Neutrophil (primary cell): ENCODE measurements around the gene MTPN.
A peak's percentile ranks its signal among the peaks of the same experiment; 100 is the strongest.

Experiments used
- H3K27ac ChIP-seq: fragments of 200-600 bp; sonication (generic); 2 replicates; pipeline ENCODE4 v1.5.1; 2016; ENCODE audit warnings: mild to moderate bottlenecking, moderate library complexity
- H3K27me3 ChIP-seq: fragments of 200-600 bp; sonication (generic); 2 replicates; pipeline ENCODE4 v1.6.0; 2016; ENCODE audit warnings: mild to moderate bottlenecking
- H3K36me3 ChIP-seq: fragments of 200-600 bp; sonication (generic); 2 replicates; pipeline ENCODE4 v1.5.1; 2017
- H3K4me1 ChIP-seq, 2 experiments: fragments of 200-600 bp in 1 of 2; sonication (generic) in 1 of 2; 1 replicate in 1 of 2; 2 replicates in 1 of 2; pipeline versions ENCODE4 v1.5.1 to v1.6.1; 2013 to 2016; ENCODE audit warnings: low read depth in 1 of 2, low read length in 1 of 2, mild to moderate bottlenecking in 1 of 2, moderate library complexity in 1 of 2; ENCODE audit not compliant: control insufficient read depth in 1 of 2, insufficient read depth in 1 of 2
- H3K4me3 ChIP-seq, 2 experiments: fragments of 200-600 bp in 1 of 2; sonication (generic) in 1 of 2; 1 replicate in 1 of 2; 2 replicates in 1 of 2; pipeline ENCODE4 v1.5.1; 2013 to 2016; ENCODE audit warnings: low read depth in 1 of 2, low read length in 1 of 2, mild to moderate bottlenecking in 1 of 2, moderate library complexity in 1 of 2
- H3K9me3 ChIP-seq: fragments of 200-600 bp; sonication (generic); 2 replicates; pipeline ENCODE4 v1.5.1; 2016
- TF ChIP-seq, protein P1 (sequence below): fragments of 200-600 bp; sonication (generic); IDR thresholded peaks from 2 replicates; pipeline ENCODE4 v1.5.1; 2016; ENCODE audit warnings: antibody characterized with exemption

Gene MTPN, protein sequence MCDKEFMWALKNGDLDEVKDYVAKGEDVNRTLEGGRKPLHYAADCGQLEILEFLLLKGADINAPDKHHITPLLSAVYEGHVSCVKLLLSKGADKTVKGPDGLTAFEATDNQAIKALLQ

DNA sequence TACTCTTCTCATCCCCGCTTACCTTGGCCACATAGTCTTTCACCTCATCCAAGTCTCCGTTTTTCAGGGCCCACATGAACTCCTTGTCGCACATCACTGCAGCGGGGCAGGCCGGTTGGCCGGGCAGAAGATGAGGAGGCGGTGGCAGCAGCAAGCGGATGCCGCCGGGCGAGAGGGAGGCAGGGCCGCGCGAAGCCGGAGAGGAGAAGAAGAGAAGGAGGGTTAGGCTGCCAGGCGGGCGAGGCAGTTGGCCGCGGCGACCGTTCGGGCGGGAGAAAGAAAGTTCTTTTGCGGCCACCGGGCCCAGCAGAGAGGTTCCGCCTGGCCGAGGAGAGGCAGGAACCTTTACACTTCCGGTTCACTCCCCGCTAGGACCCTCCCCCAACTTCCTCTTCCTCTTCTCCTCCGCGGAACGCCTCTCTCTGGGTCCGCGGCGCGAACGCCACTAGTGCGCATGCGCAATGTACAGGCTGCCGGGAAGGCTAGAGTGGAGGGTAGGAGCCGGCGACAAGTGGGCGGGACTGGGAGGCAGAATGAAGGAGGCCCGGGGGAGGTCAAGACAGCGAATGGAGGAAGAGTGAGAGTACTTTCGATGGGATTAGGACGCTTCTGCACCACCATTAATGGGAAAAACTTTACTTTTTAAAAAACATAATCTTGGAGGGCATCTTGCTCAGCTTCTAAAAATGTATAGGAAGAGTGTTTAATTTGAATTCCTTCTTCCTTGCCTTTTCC is at the start of gene MTPN:
TSS of gene MTPN (minus strand) at position 353 of the 735 bp plus-strand sequence. CDS start at position 94, 259 bp downstream.
- peak within 1 kb of the TSS; percentile 76 to 99 for H3K4me3 ChIP-seq
- H3K27ac ChIP-seq: peak within 1 kb of the TSS; percentile 96
- peaks cover 75 to 79% of the 10 kb centered on the region in 2 experiments for H3K4me1 ChIP-seq
- H3K27me3 ChIP-seq: no peaks in the 10 kb centered on the region
- no peaks in the 10 kb centered on the region for H3K9me3 ChIP-seq
- TF ChIP-seq, protein P1, sequence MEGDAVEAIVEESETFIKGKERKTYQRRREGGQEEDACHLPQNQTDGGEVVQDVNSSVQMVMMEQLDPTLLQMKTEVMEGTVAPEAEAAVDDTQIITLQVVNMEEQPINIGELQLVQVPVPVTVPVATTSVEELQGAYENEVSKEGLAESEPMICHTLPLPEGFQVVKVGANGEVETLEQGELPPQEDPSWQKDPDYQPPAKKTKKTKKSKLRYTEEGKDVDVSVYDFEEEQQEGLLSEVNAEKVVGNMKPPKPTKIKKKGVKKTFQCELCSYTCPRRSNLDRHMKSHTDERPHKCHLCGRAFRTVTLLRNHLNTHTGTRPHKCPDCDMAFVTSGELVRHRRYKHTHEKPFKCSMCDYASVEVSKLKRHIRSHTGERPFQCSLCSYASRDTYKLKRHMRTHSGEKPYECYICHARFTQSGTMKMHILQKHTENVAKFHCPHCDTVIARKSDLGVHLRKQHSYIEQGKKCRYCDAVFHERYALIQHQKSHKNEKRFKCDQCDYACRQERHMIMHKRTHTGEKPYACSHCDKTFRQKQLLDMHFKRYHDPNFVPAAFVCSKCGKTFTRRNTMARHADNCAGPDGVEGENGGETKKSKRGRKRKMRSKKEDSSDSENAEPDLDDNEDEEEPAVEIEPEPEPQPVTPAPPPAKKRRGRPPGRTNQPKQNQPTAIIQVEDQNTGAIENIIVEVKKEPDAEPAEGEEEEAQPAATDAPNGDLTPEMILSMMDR: peak; percentile 43
- no peaks in the 10 kb centered on the region for H3K36me3 ChIP-seq

DNA sequence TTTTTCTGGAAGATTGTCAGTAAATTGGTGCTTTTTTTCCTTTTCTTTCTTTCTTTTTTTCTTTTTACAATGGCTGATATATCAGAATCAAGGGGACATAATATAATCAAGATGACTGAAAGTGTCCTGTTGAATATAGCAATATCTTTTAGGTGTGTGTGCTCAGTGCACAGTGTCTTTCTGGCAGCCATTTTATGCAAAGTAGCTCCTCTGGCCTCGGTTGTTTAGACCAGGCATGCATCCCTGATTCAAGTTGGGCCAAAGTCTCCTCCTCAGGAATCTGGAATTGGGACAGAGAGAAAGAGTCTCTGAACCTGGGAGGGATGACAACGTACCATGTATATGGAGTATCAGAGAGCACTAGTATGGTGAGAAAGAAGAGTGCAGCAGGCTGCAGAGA is 49.0 kb upstream of the MTPN start:
- H3K27me3 ChIP-seq: peaks cover 15% of the 10 kb centered on the region
- no peak overlapping the region for H3K4me3 ChIP-seq
- TF ChIP-seq, protein P1: no peak
- no peak overlapping the region for H3K27ac ChIP-seq
- no peaks in the 10 kb centered on the region for H3K4me1 ChIP-seq
- H3K9me3 ChIP-seq: no peaks in the 10 kb centered on the region
- no peaks in the 10 kb centered on the region for H3K36me3 ChIP-seq

DNA sequence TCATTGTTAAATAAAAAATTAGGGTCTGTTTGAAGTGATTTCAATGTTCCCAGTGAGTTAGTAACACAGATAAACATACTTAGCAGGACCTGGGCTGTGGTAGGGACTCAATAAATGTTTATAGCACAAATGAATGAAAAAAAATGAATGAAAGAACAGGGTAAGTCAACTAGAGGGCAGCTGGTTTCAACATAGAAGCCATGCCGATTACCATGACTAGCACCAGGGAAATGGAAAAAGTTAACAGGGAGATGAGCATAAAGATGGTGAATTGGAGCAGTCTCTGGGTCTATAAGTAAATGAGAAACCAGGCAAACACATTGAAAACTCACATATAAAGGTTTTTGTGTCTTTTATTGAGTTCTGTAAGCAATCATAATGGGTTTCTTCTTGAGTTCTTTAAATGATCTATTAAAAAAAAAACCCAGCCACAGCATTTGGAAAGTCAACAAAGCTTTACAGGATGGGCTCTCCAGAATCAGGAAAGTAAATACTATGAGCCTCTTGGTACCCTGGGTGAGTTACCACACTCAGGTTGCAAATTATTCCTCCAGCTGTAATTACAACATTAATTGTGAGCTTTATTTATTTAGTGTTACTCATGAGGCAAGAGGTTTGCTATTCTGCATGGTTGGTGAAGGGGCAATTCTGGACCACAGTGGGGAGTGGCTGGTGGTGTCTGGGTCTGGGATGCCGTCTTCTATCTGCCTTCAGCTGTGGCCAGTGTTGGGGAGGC is 46.1 kb upstream of the MTPN start:
- Histone ChIP-seq H3K9me3 (no peaks in the 10 kb centered on the region), H3K4me1 (no peaks in the 10 kb centered on the region), H3K4me3 (no peak overlapping the region), H3K27ac (no peak overlapping the region), H3K36me3 (no peaks in the 10 kb centered on the region), H3K27me3 (peaks cover 7% of the 10 kb centered on the region)
- TF ChIP-seq, protein P1: no peak

DNA sequence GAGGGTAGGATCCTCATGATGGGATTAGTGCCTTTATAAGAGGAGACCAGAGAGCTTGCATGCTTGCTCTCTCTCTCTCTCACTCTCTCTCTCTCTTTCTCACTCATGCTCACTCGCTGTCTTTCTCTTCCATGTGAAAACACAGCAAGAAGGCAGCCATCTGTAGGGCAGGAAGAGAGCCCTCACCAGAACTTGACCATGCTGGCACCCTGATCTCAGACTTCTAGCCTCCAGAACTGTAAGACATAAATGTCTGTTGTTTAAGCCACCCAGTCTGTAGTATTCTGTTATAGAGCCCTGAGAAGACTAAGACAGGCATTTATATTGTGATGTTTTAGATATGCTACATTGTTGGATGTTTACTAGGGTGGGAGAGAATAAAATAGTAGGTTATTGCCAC is 43.4 kb upstream of the MTPN start:
- TF ChIP-seq, protein P1: no peak
- H3K27me3 ChIP-seq: peaks cover 13% of the 10 kb centered on the region
- H3K27ac ChIP-seq: no peak overlapping the region
- no peaks in the 10 kb centered on the region for H3K4me1 ChIP-seq
- no peak overlapping the region for H3K4me3 ChIP-seq
- H3K36me3 ChIP-seq: no peaks in the 10 kb centered on the region
- H3K9me3 ChIP-seq: no peaks in the 10 kb centered on the region

DNA sequence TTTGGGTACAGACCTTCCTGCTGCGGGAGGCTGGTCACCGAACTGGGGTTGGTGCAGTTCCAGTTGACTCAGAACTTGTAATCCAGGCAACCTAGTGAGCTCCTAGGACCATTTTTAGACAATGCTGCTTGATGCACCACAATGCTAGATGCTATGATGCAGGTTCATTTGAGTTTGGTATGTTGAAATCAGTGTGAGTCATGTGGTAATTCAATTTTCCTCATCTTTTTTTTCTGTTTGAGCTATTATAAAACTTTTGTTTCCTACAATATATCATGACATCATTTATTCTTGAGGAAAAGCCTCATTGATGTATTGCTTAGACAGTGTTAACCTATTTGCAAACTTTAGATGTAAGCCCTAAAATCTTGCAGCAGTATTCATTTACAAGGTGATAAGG is 40.9 kb upstream of the MTPN start:
- H3K27ac ChIP-seq: no peak overlapping the region
- TF ChIP-seq, protein P1: no peak

More for the DNA sequence above, 40.9 kb upstream of the MTPN start:
- H3K4me3 ChIP-seq: no peak overlapping the region
- no peaks in the 10 kb centered on the region for H3K9me3 ChIP-seq
- no peaks in the 10 kb centered on the region for H3K4me1 ChIP-seq
- H3K36me3 ChIP-seq: no peaks in the 10 kb centered on the region
- peaks cover 34% of the 10 kb centered on the region for H3K27me3 ChIP-seq
